AG04450 (cell line): Measurements from ENCODE around the gene NALF2. TPM values are rescaled to one million over a fixed set of nuclear protein-coding genes. Genes with fewer than 3 reads are reported as not detected.

Source experiments
- CTCF ChIA-PET: fragments of 300-600, 350-600 bp; formaldehyde crosslinking; extraction: SDS; loops from one replicate; lab custom pipeline; 2022; ENCODE audit warnings: antibody characterized with exemption, inconsistent platforms; lab: Charles Lee
- POLR2A ChIA-PET: fragments of 350-600 bp; formaldehyde crosslinking; extraction: SDS; loops from one replicate; lab custom pipeline; 2021; ENCODE audit warnings: antibody characterized with exemption, inconsistent platforms; lab: Yijun Ruan, JAX
- DNase-seq: peaks from one replicate; pipeline ENCODE4 v3.0.0-alpha.2; 2011; ENCODE audit warnings: low read depth, low spot score
- H3K27ac ChIP-seq: one replicate; pipeline ENCODE4 v1.5.1; 2012; ENCODE audit warnings: low read depth, low read length, control low read depth
- H3K27me3 ChIP-seq: one replicate; pipeline ENCODE4 v1.6.0; 2012; ENCODE audit warnings: low read length; ENCODE audit not compliant: control insufficient read depth, insufficient read depth
- H3K4me3 ChIP-seq: 2 replicates; pipeline ENCODE4 v1.5.1; 2011; ENCODE audit warnings: mild to moderate bottlenecking, low read depth, low read length, control low read depth
- H3K9me3 ChIP-seq: 2 replicates; pipeline ENCODE4 v1.5.1; 2012; ENCODE audit warnings: low read length; ENCODE audit not compliant: control insufficient read depth, insufficient read depth
- polyA plus RNA-seq: library from polyadenylated mRNA; depleted of rRNA; stranded (reverse); fragments of >200 nt; gene quantifications from 2 replicates; pipeline ENCODE4 v1.2.3, GENCODE V29; 2011
- TF ChIP-seq, protein P1 (sequence below): IDR thresholded peaks from 2 replicates; pipeline ENCODE4 v1.5.1; 2011; ENCODE audit warnings: low read depth, low read length, control low read depth, inconsistent platforms

The NALF2 gene
- polyA plus RNA-seq, 1 experiment: not detected

DNA sequence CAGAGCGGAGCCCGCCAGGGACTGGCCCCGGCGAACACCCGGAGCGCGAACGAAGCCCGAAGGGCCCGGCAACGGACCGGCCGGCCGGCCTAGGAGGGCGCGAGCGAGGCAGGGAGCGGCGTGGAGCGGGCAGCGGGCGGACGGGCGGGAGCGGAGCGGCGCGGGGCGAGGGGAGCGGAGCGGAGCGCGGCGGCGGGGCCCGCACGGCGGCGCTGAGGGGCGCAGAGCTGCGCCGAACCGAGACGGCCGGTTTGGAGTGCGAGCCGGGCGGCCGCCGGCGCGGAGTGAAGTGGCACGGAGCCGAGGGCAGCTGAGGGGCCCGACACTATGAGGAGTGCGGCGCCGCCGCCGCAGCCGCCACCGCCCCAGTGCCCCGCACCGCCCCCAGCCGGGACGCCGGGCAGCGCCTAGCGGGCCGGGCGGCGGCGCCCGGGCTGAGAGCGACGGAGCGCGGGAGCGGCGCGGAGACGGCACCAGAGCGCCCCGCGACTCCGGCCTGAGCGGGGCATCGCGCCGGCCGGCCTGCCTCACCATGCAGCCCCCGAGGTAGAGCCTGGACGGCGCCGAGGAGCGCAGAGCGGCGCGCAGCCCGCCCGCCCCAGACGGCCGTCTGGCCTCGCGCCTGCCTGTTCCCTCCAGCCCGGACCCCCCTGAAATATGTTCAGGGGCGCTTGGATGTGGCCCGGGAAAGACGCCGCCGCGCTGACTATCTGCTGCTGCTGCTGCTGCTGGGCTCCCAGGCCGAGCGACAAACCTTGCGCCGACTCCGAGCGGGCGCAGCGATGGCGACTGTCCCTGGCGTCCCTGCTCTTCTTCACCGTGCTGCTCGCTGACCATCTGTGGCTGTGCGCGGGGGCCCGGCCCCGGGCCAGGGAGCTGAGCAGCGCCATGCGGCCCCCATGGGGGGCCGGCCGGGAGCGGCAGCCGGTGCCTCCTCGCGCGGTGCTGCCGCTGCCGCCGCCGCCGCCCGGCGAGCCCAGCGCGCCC, 793 bp downstream of the NALF2 start:
- H3K9me3 ChIP-seq: no peaks in the 10 kb centered on the region; the same call in 1 of the 2 replicates
- peaks cover 8% of the 10 kb centered on the region for H3K27me3 ChIP-seq
- H3K4me3 ChIP-seq: no peak overlapping the region
- TF ChIP-seq, protein P1, sequence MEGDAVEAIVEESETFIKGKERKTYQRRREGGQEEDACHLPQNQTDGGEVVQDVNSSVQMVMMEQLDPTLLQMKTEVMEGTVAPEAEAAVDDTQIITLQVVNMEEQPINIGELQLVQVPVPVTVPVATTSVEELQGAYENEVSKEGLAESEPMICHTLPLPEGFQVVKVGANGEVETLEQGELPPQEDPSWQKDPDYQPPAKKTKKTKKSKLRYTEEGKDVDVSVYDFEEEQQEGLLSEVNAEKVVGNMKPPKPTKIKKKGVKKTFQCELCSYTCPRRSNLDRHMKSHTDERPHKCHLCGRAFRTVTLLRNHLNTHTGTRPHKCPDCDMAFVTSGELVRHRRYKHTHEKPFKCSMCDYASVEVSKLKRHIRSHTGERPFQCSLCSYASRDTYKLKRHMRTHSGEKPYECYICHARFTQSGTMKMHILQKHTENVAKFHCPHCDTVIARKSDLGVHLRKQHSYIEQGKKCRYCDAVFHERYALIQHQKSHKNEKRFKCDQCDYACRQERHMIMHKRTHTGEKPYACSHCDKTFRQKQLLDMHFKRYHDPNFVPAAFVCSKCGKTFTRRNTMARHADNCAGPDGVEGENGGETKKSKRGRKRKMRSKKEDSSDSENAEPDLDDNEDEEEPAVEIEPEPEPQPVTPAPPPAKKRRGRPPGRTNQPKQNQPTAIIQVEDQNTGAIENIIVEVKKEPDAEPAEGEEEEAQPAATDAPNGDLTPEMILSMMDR: no peak
- H3K27ac ChIP-seq: no peak overlapping the region
- ChIA-PET POLR2A (no interaction called here), CTCF (no interaction called here)
- DNase-seq: no peak

DNA sequence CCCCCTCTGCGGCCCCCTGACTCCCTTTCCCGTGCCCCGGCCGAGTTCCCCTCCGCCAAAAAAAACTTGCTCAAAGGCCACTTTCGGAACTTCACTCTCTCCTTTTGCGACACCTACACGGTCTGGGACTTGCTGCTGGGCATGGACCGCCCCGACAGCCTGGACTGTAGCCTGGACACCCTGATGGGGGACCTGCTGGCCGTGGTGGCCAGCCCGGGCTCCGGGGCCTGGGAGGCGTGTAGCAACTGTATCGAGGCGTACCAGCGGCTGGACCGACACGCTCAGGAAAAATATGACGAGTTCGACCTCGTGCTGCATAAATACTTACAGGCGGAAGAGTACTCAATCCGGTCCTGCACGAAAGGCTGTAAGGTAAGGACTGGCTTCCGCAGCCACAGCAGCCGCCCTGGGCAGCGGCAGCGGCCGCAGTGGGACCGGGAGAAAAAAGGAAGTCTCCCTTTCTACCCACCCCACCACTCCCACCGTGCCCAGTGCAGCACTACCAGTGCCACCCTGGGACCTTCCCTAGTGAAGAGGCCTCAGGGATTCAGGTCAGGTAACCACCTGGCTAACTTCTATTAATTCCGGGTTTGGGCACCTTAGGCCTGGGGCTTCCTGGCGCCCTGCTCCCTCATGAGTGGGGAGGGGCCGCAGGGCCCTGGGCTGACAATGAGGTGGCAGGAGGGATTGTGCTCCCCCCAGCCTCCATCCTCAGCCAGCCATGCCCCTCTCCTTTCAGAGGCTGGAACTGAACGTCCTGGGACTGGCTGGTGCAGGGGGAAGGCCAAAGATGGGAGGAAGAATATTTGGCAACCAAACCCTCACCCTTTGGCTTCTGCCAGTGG, 1.9 kb downstream of the NALF2 start:
- ChIA-PET CTCF (no interaction called here), POLR2A (no interaction called here)
- Histone ChIP-seq H3K4me3 (no peak overlapping the region), H3K9me3 (no peaks in the 10 kb centered on the region; the same call in 1 of the 2 replicates), H3K27ac (no peak overlapping the region), H3K27me3 (peaks cover 8% of the 10 kb centered on the region)
- no peak for DNase-seq
- TF ChIP-seq, protein P1: no peak

DNA sequence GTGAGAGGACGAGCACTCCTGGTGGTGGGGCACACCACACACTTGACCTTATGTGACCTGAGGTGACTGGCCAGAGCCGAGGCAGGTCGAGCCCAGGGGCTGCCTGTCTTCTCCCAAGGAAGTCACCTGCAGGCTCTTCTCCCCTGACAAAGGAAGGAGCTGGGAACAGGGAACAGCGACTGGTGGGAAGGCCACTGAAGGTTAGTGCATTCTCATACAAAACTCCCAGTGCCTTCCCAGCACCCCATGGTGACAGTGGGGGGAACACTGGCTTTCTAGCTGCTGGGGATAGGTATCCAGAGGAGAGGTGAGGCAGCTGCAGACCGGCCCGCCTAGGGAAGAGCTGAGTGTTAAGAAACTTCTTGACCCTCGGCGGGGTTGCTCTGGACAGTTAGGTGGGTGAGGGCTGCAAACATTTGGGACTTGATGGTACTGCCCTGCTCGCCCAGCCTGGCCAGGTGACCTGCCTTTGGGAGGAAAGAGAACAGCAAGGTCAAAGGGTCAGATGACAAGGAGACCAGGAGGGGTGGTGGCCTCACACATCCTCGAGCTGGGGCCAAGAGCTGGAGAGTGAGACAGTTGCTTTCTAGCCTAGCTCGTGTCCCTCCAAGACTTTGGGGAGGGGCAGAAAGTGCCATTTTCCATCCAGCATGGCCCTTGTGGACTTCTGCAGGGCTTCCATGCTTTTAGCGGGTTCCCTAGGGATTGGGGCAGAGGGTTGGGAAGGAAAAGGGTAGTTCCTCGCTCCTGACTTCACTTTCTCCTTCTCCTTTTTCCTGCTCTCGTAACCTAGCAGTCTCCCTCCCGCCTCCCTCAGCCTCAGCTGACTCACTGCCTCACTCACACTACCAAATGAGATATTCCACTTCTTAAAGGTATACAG, 2.7 kb downstream of the NALF2 start:
- DNase-seq: no peak
- H3K4me3 ChIP-seq: no peak overlapping the region
- ChIA-PET POLR2A (no interaction called here), CTCF (no interaction called here)
- no peaks in the 10 kb centered on the region; the same call in 1 of the 2 replicates for H3K9me3 ChIP-seq
- no peak overlapping the region for H3K27ac ChIP-seq
- peaks cover 8% of the 10 kb centered on the region for H3K27me3 ChIP-seq
- TF ChIP-seq, protein P1: no peak

DNA sequence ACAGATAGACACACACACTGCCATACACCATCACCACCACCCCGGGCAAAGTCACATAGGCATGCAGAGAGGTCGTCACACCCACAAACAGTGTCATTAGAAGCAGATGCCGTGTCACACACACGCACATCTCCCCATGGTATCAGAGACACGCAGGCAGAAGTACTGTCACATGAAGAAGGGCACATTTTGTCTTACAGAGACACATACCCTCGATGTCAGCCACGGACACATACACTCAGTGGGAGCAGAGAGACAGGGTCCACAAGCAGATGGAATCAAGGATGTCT, 3.3 kb downstream of the NALF2 start:
- no peaks in the 10 kb centered on the region; the same call in 1 of the 2 replicates for H3K9me3 ChIP-seq
- TF ChIP-seq, protein P1: no peak
- ChIA-PET CTCF (no interaction called here), POLR2A (no interaction called here)
- DNase-seq: no peak
- peaks cover 8% of the 10 kb centered on the region for H3K27me3 ChIP-seq
- no peak overlapping the region for H3K27ac ChIP-seq
- no peak overlapping the region for H3K4me3 ChIP-seq
